Brain microvascular endothelial cell (primary cell): ENCODE results near the gene APBB1.

Source experiments
- DNase-seq: peaks from one replicate; pipeline ENCODE4 v3.0.0-alpha.2; 2020
- H3K27ac ChIP-seq: fragments of 250-450 bp; sonication (Bioruptor Pico); 2 replicates; pipeline ENCODE4 v1.5.1; 2020; ENCODE audit warnings: mild to moderate bottlenecking, moderate library complexity
- H3K27me3 ChIP-seq: fragments of 250-450 bp; sonication (Bioruptor Pico); replicated peaks from 2 replicates; pipeline ENCODE4 v1.5.1; 2020; ENCODE audit warnings: mild to moderate bottlenecking
- H3K36me3 ChIP-seq: fragments of 250-450 bp; sonication (Bioruptor Pico); replicated peaks from 2 replicates; pipeline ENCODE4 v1.5.1; 2020; ENCODE audit warnings: mild to moderate bottlenecking
- H3K4me3 ChIP-seq: 2 replicates; pipeline ENCODE4 v1.5.1; 2011; ENCODE audit warnings: low read depth, mild to moderate bottlenecking, control low read depth, low read length, moderate library complexity
- CTCF ChIP-seq: IDR thresholded peaks from 2 replicates; pipeline ENCODE4 v1.5.1; 2011; ENCODE audit warnings: low read depth, mild to moderate bottlenecking, moderate library complexity, low read length, control low read depth, inconsistent platforms; ENCODE audit errors: missing control alignments
- in situ Hi-C: cut with HindIII; loops from 2 replicates; pipeline ENCODE4 v1.10.0; 2017; ENCODE audit warnings: low sequenced_read_pairs, low pct_ligation_motif_present

APBB1 gene

GRCh38 chr11:6427516-6427915 is 8.6 kb upstream of the APBB1 start:
- in situ Hi-C loops: no loop called here
- H3K36me3 ChIP-seq: no peaks in the 10 kb centered on the region
- H3K4me3 ChIP-seq: no peak overlapping the region
- no peaks in the 10 kb centered on the region for H3K27me3 ChIP-seq
- no peak overlapping the region for H3K27ac ChIP-seq
- DNase-seq: no peak
- TF ChIP-seq CTCF: no peak

GRCh38 chr11:6420677-6421076 is 1.8 kb upstream of the APBB1 start:
- Histone ChIP-seq H3K36me3 (no peaks in the 10 kb centered on the region), H3K27ac (no peak overlapping the region), H3K27me3 (no peaks in the 10 kb centered on the region), H3K4me3 (no peak overlapping the region)
- no peak for TF ChIP-seq CTCF
- DNase-seq: no peak
- in situ Hi-C loops: no loop called here

- Histone ChIP-seq H3K36me3 (no peaks in the 10 kb centered on the region), H3K4me3 (peak overlapping the region; percentile 74), H3K27ac (no peak overlapping the region), H3K27me3 (no peaks in the 10 kb centered on the region)
- DNase-seq: no peak
- in situ Hi-C loops: no loop called here
- TF ChIP-seq CTCF: no peak
Measured at GRCh38 chr11:6418557-6419008, 311 bp downstream of the APBB1 start.

- Histone ChIP-seq H3K27ac (no peak overlapping the region), H3K27me3 (no peaks in the 10 kb centered on the region), H3K36me3 (no peaks in the 10 kb centered on the region), H3K4me3 (peak overlapping the region; percentile 74)
- DNase-seq: no peak
- TF ChIP-seq CTCF: no peak
- in situ Hi-C loops: no loop called here
Measured at GRCh38 chr11:6417907-6418556, 862 bp downstream of the APBB1 start.

- in situ Hi-C loops: no loop called here
- no peak for DNase-seq
- Histone ChIP-seq H3K27me3 (no peaks in the 10 kb centered on the region), H3K27ac (no peak overlapping the region), H3K36me3 (no peaks in the 10 kb centered on the region), H3K4me3 (no peak overlapping the region)
- no peak for TF ChIP-seq CTCF
Measured at GRCh38 chr11:6415797-6416196, 3.1 kb downstream of the APBB1 start.

GRCh38 chr11:6414874-6415328 is 4.0 kb downstream of the APBB1 start:
- H3K4me3 ChIP-seq: no peak overlapping the region
- H3K36me3 ChIP-seq: peaks cover 4% of the 10 kb centered on the region
- no peak overlapping the region for H3K27ac ChIP-seq
- no peak for TF ChIP-seq CTCF
- in situ Hi-C loops: no loop called here
- H3K27me3 ChIP-seq: no peaks in the 10 kb centered on the region
- no peak for DNase-seq
